ENCODE data around the gene CREB3L1. TPM values are rescaled to one million over a fixed set of nuclear protein-coding genes. Genes with fewer than 3 reads are reported as not detected.

Gene CREB3L1
- total RNA-seq, 1 experiment from 2014 or later: 3.3 TPM

GRCh38 chr11:46239801-46240061 lies 37.7 kb upstream of the CREB3L1 start:
- no peak for DNase-seq
- Histone ChIP-seq H3K23ac (ENCODE audit: insufficient read length, low read depth, low read length) (no peak overlapping the region), H3T11ph (ENCODE audit: low read length) (no peak overlapping the region), H2AK5ac (ENCODE audit: insufficient read length, low read length) (no peak overlapping the region), H3K18ac (ENCODE audit: insufficient read length, low read depth, low read length) (no peak overlapping the region), H3K4me2 (ENCODE audit: insufficient read depth, insufficient read length, low read length) (peak overlapping the region; percentile 57), H4K91ac (ENCODE audit: insufficient read length, low read depth, low read length) (no peak overlapping the region), H3K56ac (ENCODE audit: insufficient read length, low read depth, low read length) (no peak overlapping the region), H2BK120ac (ENCODE audit: low read depth, low read length, poor library complexity, severe bottlenecking) (no peak overlapping the region), H4K5ac (ENCODE audit: insufficient read length, low read depth, low read length) (no peak overlapping the region), H3K23me2 (ENCODE audit: insufficient read length, low read depth, low read length, poor library complexity, severe bottlenecking) (peaks cover 28% of the 10 kb centered on the region), H2BK20ac (ENCODE audit: low read depth, low read length, poor library complexity, severe bottlenecking) (no peak overlapping the region), H4K20me1 (ENCODE audit: control insufficient read depth, insufficient read depth, insufficient read length) (no peaks in the 10 kb centered on the region), H3K79me2 (ENCODE audit: insufficient read depth, low read length) (no peaks in the 10 kb centered on the region), H2AFZ (ENCODE audit: low read length) (no peak overlapping the region), H3K14ac (ENCODE audit: insufficient read depth, low read length) (no peak overlapping the region), H4K8ac (replicated peaks; ENCODE audit: insufficient read length, low read depth, low read length) (no peak overlapping the region), H3K79me1 (ENCODE audit: insufficient read depth, low read depth, low read length, poor library complexity, severe bottlenecking) (no peaks in the 10 kb centered on the region), H2BK12ac (ENCODE audit: insufficient read length, low read depth, low read length) (no peak overlapping the region), H3K4ac (ENCODE audit: low read depth, low read length) (no peak overlapping the region), H3K9me3 (ENCODE audit: control insufficient read depth, low read depth, low read length) (no peaks in the 10 kb centered on the region), H2BK5ac (ENCODE audit: insufficient read length, low read length) (no peak overlapping the region), H3K4me1 (ENCODE audit: insufficient read depth, low read length) (peaks cover 2% of the 10 kb centered on the region; the same call in 1 of the 2 replicates), H3K27me3 (ENCODE audit: insufficient read depth, low read length) (peaks cover 4% of the 10 kb centered on the region; the same call in 1 of the 2 replicates), H3K9ac (ENCODE audit: extremely low read depth, insufficient read length, low read length) (no peak overlapping the region), H3K27ac (ENCODE audit: insufficient read length, low read depth, low read length) (no peak overlapping the region), H2BK15ac (ENCODE audit: low read depth, low read length) (no peak overlapping the region)
- WGBS (ENCODE audit: extremely low coverage, insufficient read length, low lambda C conversion rate): no CpG with 5 or more reads among the region's 4 CpGs
- no peak for TF ChIP-seq CTCF (conservative IDR thresholded peaks at IDR 0.05)
- H3K4me3 Mint-ChIP-seq: no peak overlapping the region
- no peaks in the 10 kb centered on the region for H3K36me3 Mint-ChIP-seq (ENCODE audit: insufficient read depth in 1 of 3, low read depth in 3 of 3)
- H3K4me1 Mint-ChIP-seq: peaks cover 35 to 47% of the 10 kb centered on the region in 2 experiments
- peaks cover 0 to 4% of the 10 kb centered on the region in 2 experiments; a peak in 3 of 5 replicates for H3K9me3 Mint-ChIP-seq
- H3K27me3 Mint-ChIP-seq (ENCODE audit: low read depth): peaks cover 34% of the 10 kb centered on the region
- H3K27ac Mint-ChIP-seq: peak overlapping the region in 1 of 3 experiments; percentile 1; a peak in 1 of 7 replicates
